ENCODE results near the gene TRAF2.

DNA sequence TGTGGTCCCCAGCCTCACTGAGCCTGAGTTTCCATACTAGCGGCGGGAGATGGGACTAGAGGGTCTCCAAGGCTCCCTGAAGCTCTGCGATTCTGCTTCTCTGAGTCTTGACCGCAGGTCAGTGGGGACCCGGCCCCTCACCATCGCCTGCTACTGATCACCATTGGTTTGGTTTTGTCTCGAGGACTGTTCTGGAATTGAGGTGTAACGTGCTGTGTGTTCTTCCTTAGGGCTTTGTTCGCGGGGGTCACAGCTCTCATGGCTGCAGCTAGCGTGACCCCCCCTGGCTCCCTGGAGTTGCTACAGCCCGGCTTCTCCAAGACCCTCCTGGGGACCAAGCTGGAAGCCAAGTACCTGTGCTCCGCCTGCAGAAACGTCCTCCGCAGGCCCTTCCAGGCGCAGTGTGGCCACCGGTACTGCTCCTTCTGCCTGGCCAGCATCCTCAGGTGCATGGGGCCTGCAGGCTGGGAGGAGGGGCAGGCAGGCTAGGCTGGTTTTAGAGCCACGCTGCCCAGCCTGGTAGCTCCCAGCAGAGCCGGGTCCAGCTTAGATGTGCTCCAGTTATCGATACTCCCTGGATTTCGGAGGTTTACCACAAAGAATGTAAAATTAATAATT, 12.3 kb downstream of the TRAF2 start:
- no peak for TF ChIP-seq POLR2AphosphoS5 (IDR thresholded peaks at IDR 0.05; ENCODE audit: borderline replicate concordance, low read depth, low read length)
- TF ChIP-seq FOXP2 (optimal IDR thresholded peaks at IDR 0.05; ENCODE audit: control extremely low read depth, extremely low read length, insufficient read depth): no peak
- TF ChIP-seq EZH2 (IDR thresholded peaks at IDR 0.05): no peak

Data from SK-N-MC (cell line).